ENCODE measurements around the gene TDP2.

The TDP2 gene

GRCh38 chr6:24708612-24709011, 41.9 kb upstream of the TDP2 start:
- Histone ChIP-seq H2AFZ (ENCODE audit: low read length) (no peak overlapping the region), H3K4me3 (ENCODE audit: low read depth, low read length, poor library complexity, severe bottlenecking) (no peak overlapping the region), H3K27me3 (ENCODE audit: insufficient read depth, low read length) (no peaks in the 10 kb centered on the region), H3K9ac (ENCODE audit: low read length) (no peak overlapping the region), H3F3A (ENCODE audit: insufficient read depth, low read length) (no peaks in the 10 kb centered on the region; the same call in 1 of the 2 replicates), H3K36me3 (ENCODE audit: insufficient read depth, low read length) (peaks cover 99% of the 10 kb centered on the region), H3K9me3 (ENCODE audit: low read length) (no peaks in the 10 kb centered on the region), H3K79me2 (ENCODE audit: insufficient read depth, low read length) (peaks cover 18% of the 10 kb centered on the region), H3K4me1 (ENCODE audit: insufficient read depth, low read length, severe bottlenecking) (no peaks in the 10 kb centered on the region), H3K4me2 (ENCODE audit: low read length) (no peak overlapping the region), H3K27ac (ENCODE audit: low read depth, low read length, poor library complexity, severe bottlenecking) (no peak overlapping the region), H3K9me2 (ENCODE audit: low read depth, low read length) (no peaks in the 10 kb centered on the region), H4K20me1 (ENCODE audit: insufficient read depth, low read length) (peaks cover 3% of the 10 kb centered on the region)
- TF ChIP-seq EZH2 (IDR thresholded peaks at IDR 0.05; ENCODE audit: borderline replicate concordance, low read length) (no peak), CTCF (IDR thresholded peaks at IDR 0.05; ENCODE audit: low read length) (no peak)

- no peak overlapping the region for H3K27ac ChIP-seq (ENCODE audit: low read depth, low read length, poor library complexity, severe bottlenecking)
- peaks cover 90% of the 10 kb centered on the region for H3K36me3 ChIP-seq (ENCODE audit: insufficient read depth, low read length)
- no peaks in the 10 kb centered on the region for H4K20me1 ChIP-seq (ENCODE audit: insufficient read depth, low read length)
- H3K27me3 ChIP-seq (ENCODE audit: insufficient read depth, low read length) = no peaks in the 10 kb centered on the region
- no peaks in the 10 kb centered on the region for H3K9me3 ChIP-seq (ENCODE audit: low read length)
- no peak overlapping the region for H3K4me2 ChIP-seq (ENCODE audit: low read length)
- no peak overlapping the region for H2AFZ ChIP-seq (ENCODE audit: low read length)
- H3K9me2 ChIP-seq (ENCODE audit: low read depth, low read length) = no peaks in the 10 kb centered on the region
- no peaks in the 10 kb centered on the region for H3K79me2 ChIP-seq (ENCODE audit: insufficient read depth, low read length)
- no peak overlapping the region for H3K4me3 ChIP-seq (ENCODE audit: low read depth, low read length, poor library complexity, severe bottlenecking)
- no peak overlapping the region for H3K9ac ChIP-seq (ENCODE audit: low read length)
- H3F3A ChIP-seq (ENCODE audit: insufficient read depth, low read length) = peaks cover 4% of the 10 kb centered on the region; the same call in 1 of the 2 replicates
- no peak for TF ChIP-seq EZH2 (IDR thresholded peaks at IDR 0.05; ENCODE audit: borderline replicate concordance, low read length)
- no peak for TF ChIP-seq CTCF (IDR thresholded peaks at IDR 0.05; ENCODE audit: low read length)
- no peaks in the 10 kb centered on the region for H3K4me1 ChIP-seq (ENCODE audit: insufficient read depth, low read length, severe bottlenecking)
Observed at GRCh38 chr6:24704468-24704867, 37.8 kb upstream of the TDP2 start.

GRCh38 chr6:24702720-24703282, 36.1 kb upstream of the TDP2 start:
- Histone ChIP-seq H3K4me1 (ENCODE audit: insufficient read depth, low read length, severe bottlenecking) (no peaks in the 10 kb centered on the region), H3K9me2 (ENCODE audit: low read depth, low read length) (no peaks in the 10 kb centered on the region), H4K20me1 (ENCODE audit: insufficient read depth, low read length) (no peaks in the 10 kb centered on the region), H3K27me3 (ENCODE audit: insufficient read depth, low read length) (no peaks in the 10 kb centered on the region), H3K27ac (ENCODE audit: low read depth, low read length, poor library complexity, severe bottlenecking) (no peak overlapping the region), H3K9me3 (ENCODE audit: low read length) (no peaks in the 10 kb centered on the region), H3K36me3 (ENCODE audit: insufficient read depth, low read length) (peaks cover 77% of the 10 kb centered on the region), H3F3A (ENCODE audit: insufficient read depth, low read length) (0 out of 2 replicates have a peak, but pooled peaks cover 5% of the 10 kb centered on the region), H3K4me3 (ENCODE audit: low read depth, low read length, poor library complexity, severe bottlenecking) (no peak overlapping the region), H2AFZ (ENCODE audit: low read length) (no peak overlapping the region), H3K9ac (ENCODE audit: low read length) (no peak overlapping the region), H3K79me2 (ENCODE audit: insufficient read depth, low read length) (no peaks in the 10 kb centered on the region), H3K4me2 (ENCODE audit: low read length) (no peak overlapping the region)
- TF ChIP-seq EZH2 (IDR thresholded peaks at IDR 0.05; ENCODE audit: borderline replicate concordance, low read length) = no peak
- TF ChIP-seq CTCF (IDR thresholded peaks at IDR 0.05; ENCODE audit: low read length) = no peak

Data from OCI-LY1 (cell line).